GM18873 (cell line): Measurements from ENCODE around the gene RGPD6.
A peak's percentile ranks its signal among the peaks of the same experiment; 100 is the strongest.
"Not testable (repeated sequence)": the region's sequence is repeated elsewhere in the genome, so short reads cannot be mapped to it uniquely, and the experiment has no call there.

Experiments used
- ATAC-seq: cut with Tn5 transposase; IDR thresholded peaks from one replicate; pipeline ENCODE4 v1.9.1; 2021; ENCODE audit warnings: mild to moderate bottlenecking, moderate library complexity, moderate number of reproducible peaks; ENCODE audit not compliant: unreplicated experiment, low FRiP score

RGPD6 gene

GRCh38 chr2:110482697-110483096 lies 94.3 kb downstream of the RGPD6 start:
- not testable (repeated sequence) for ATAC-seq

GRCh38 chr2:110481200-110481599 lies 95.8 kb downstream of the RGPD6 start:
- not testable (repeated sequence) for ATAC-seq

GRCh38 chr2:110480084-110480483 lies 96.9 kb downstream of the RGPD6 start:
- ATAC-seq: not testable (repeated sequence)

GRCh38 chr2:110477370-110477769 lies 99.7 kb downstream of the RGPD6 start:
- ATAC-seq: not testable (repeated sequence)

GRCh38 chr2:110476952-110477351 lies 100.1 kb downstream of the RGPD6 start:
- not testable (repeated sequence) for ATAC-seq

- not testable (repeated sequence) for ATAC-seq
These were observed 101.2 kb downstream of the RGPD6 start for GRCh38 chr2:110475627-110476359.

- ATAC-seq: peak; percentile 96
These were observed 102.1 kb downstream of the RGPD6 start for GRCh38 chr2:110474898-110475297.

GRCh38 chr2:110473059-110473358 lies 104.0 kb downstream of the RGPD6 start:
- not testable (repeated sequence) for ATAC-seq

- not testable (repeated sequence) for ATAC-seq
These were observed 104.6 kb downstream of the RGPD6 start, which contains the start of gene LIMS4 for GRCh38 chr2:110472171-110473058. Gene LIMS4, minus strand, starts transcription at chr2:110472816. Its CDS starts 38 bp downstream, at chr2:110472778.

- ATAC-seq: not testable (repeated sequence)
These were observed 108.1 kb downstream of the RGPD6 start for GRCh38 chr2:110468921-110469320.

GRCh38 chr2:110465312-110465711 lies 111.7 kb downstream of the RGPD6 start:
- ATAC-seq: peak; percentile 83
